DND-41 (cell line): ENCODE data around the gene THOP1.

Source experiments
- ATAC-seq: fragments of 200-7000 bp; cut with Tn5 transposase; 3 replicates; pipeline ENCODE4 v1.9.1; 2021; ENCODE audit warnings: low read depth; ENCODE audit not compliant: insufficient read depth
- DNase-seq: peaks from one replicate; pipeline ENCODE4 v3.0.0-alpha.2; 2020
- H2AFZ ChIP-seq: 2 replicates; pipeline ENCODE4 v1.6.0; 2012; ENCODE audit warnings: low read depth, low read length
- H3K27ac ChIP-seq: 2 replicates; pipeline ENCODE4 v1.5.1; 2012; ENCODE audit warnings: low read length, inconsistent platforms
- H3K27me3 ChIP-seq: fragments of 200-600 bp; sonication (generic); 2 replicates; pipeline ENCODE4 v1.6.0; 2012; ENCODE audit warnings: low read length, mild to moderate bottlenecking, inconsistent platforms; ENCODE audit not compliant: insufficient read depth, poor library complexity
- H3K36me3 ChIP-seq: 2 replicates; pipeline ENCODE4 v1.5.1; 2012; ENCODE audit warnings: low read length, inconsistent platforms; ENCODE audit not compliant: insufficient read depth
- H3K4me1 ChIP-seq: 2 replicates; pipeline ENCODE4 v1.5.1; 2012; ENCODE audit warnings: mild to moderate bottlenecking, low read length; ENCODE audit not compliant: insufficient read depth
- H3K4me2 ChIP-seq: 2 replicates; pipeline ENCODE4 v1.6.0; 2012; ENCODE audit warnings: mild to moderate bottlenecking, moderate library complexity, low read length, inconsistent platforms; ENCODE audit not compliant: insufficient read depth
- H3K4me3 ChIP-seq, 2 experiments: fragments of 200-600 bp in 1 of 2; shearing (Covaris generic) in 1 of 2; 2 replicates each; pipeline ENCODE4 v1.5.1; 2012 to 2016; ENCODE audit warnings: inconsistent platforms in 2 of 2, low read length in 2 of 2, mild to moderate bottlenecking in 2 of 2, low read depth in 1 of 2, moderate library complexity in 1 of 2
- H3K79me2 ChIP-seq: 2 replicates; pipeline ENCODE4 v1.6.0; 2012; ENCODE audit warnings: low read length, inconsistent platforms; ENCODE audit not compliant: insufficient read depth
- H3K9ac ChIP-seq: 2 replicates; pipeline ENCODE4 v1.6.0; 2012; ENCODE audit warnings: low read depth, mild to moderate bottlenecking, inconsistent platforms, low read length, moderate library complexity
- H3K9me3 ChIP-seq: 2 replicates; pipeline ENCODE4 v1.5.1; 2012; ENCODE audit warnings: low read length, moderate library complexity, mild to moderate bottlenecking, inconsistent platforms; ENCODE audit not compliant: insufficient read depth, severe bottlenecking
- H4K20me1 ChIP-seq: 2 replicates; pipeline ENCODE4 v1.6.0; 2012; ENCODE audit warnings: low read length; ENCODE audit not compliant: insufficient read depth
- CTCF ChIP-seq: IDR thresholded peaks from 2 replicates; pipeline ENCODE4 v1.5.1; 2012; ENCODE audit warnings: borderline replicate concordance, low read length, moderate library complexity, mild to moderate bottlenecking; ENCODE audit not compliant: poor library complexity, severe bottlenecking; ENCODE audit errors: extremely low read depth
- EZH2 ChIP-seq: IDR thresholded peaks from 3 replicates; pipeline ENCODE4 v1.6.1; 2012; ENCODE audit warnings: borderline replicate concordance, low read depth, mild to moderate bottlenecking, moderate library complexity, low read length, inconsistent platforms; ENCODE audit not compliant: severe bottlenecking

Gene THOP1

DNA sequence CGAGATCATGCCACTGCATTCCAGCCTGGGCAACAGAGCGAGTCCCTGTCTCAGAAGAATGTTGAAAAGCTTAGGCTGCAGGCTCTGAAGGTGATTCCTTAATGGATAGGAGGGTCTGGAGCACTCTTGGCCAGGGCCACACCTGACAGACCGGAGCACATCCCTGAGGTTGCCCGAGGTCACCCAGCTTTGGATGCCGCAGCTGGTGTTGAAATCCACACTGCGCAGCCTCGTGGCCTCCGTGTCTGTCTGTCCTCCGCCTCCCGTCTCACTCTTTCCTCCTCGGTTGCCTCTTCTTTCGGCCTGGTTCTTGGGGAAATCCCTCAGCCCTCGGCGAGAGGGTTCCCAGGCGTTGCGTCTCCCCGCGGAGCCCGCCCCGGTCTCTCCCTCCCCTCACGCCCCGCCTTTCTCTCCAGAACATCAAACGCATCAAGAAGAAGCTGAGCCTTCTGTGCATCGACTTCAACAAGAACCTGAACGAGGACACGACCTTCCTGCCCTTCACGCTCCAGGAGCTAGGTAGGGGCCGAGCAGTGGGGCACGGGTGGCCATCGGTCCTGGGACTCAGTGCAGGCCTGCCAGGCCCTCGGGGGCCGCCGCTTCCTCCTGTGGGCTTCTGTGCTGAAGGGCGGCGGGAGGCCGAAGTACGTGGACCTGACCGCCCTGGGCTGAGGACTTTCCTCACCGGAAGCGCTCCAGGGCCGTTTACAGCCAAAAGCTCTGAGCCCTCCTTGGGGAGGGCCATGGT, 14.1 kb downstream of the THOP1 start:
- no peak overlapping the region for H3K4me3 ChIP-seq
- ATAC-seq (no peak), DNase-seq (no peak)
- peaks cover 30% of the 10 kb centered on the region for H4K20me1 ChIP-seq
- no peak overlapping the region for H2AFZ ChIP-seq
- peaks cover 8% of the 10 kb centered on the region; the same call in 1 of the 2 replicates for H3K79me2 ChIP-seq
- H3K27me3 ChIP-seq = no peaks in the 10 kb centered on the region
- H3K9me3 ChIP-seq = no peaks in the 10 kb centered on the region
- H3K27ac ChIP-seq = no peak overlapping the region
- no peak for TF ChIP-seq EZH2
- TF ChIP-seq CTCF = no peak
- peaks cover 93% of the 10 kb centered on the region for H3K36me3 ChIP-seq
- no peak overlapping the region for H3K9ac ChIP-seq
- H3K4me2 ChIP-seq = no peak overlapping the region
- no peaks in the 10 kb centered on the region for H3K4me1 ChIP-seq

DNA sequence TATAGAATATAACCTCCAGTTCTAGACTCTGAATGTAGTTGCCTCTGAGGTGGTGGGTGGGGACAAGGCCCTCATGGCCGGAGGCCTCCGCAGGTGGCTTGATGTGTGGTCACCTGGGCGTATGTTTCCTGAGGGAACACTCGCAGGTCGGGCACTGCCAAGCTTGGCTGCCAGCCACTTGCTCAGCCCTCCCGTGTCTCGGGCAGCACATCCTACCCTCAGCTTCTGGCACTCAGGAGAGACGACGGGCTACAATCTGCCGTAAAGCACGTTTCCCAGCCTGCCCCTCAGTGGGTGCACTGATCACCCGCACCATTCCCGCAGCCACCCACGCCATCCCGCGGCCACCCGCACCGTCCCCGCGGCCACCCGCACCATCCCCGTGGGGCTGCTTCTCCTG, 15.2 kb downstream of the THOP1 start:
- H4K20me1 ChIP-seq = peaks cover 36% of the 10 kb centered on the region
- no peak overlapping the region for H3K4me2 ChIP-seq
- ATAC-seq (no peak), DNase-seq (no peak)
- peaks cover 95% of the 10 kb centered on the region for H3K36me3 ChIP-seq
- H2AFZ ChIP-seq = no peak overlapping the region
- peaks cover 8% of the 10 kb centered on the region; the same call in 1 of the 2 replicates for H3K79me2 ChIP-seq
- no peak overlapping the region for H3K4me3 ChIP-seq
- H3K4me1 ChIP-seq = no peaks in the 10 kb centered on the region
- no peak for TF ChIP-seq EZH2
- TF ChIP-seq CTCF = no peak
- no peak overlapping the region for H3K27ac ChIP-seq
- no peak overlapping the region for H3K9ac ChIP-seq
- no peaks in the 10 kb centered on the region for H3K27me3 ChIP-seq
- H3K9me3 ChIP-seq = no peaks in the 10 kb centered on the region

GRCh38 chr19:2802826-2803225, 17.5 kb downstream of the THOP1 start:
- Histone ChIP-seq H3K9me3 (no peaks in the 10 kb centered on the region), H3K36me3 (peaks cover 92% of the 10 kb centered on the region), H3K27me3 (no peaks in the 10 kb centered on the region), H3K79me2 (peaks cover 8% of the 10 kb centered on the region; the same call in 1 of the 2 replicates), H4K20me1 (peaks cover 38% of the 10 kb centered on the region), H3K9ac (no peak overlapping the region), H3K4me3 (no peak overlapping the region), H3K4me1 (no peaks in the 10 kb centered on the region), H3K27ac (no peak overlapping the region), H2AFZ (no peak overlapping the region), H3K4me2 (no peak overlapping the region)
- DNase-seq = no peak
- ATAC-seq = no peak
- TF ChIP-seq EZH2 = no peak
- TF ChIP-seq CTCF = no peak
